Body of pancreas (tissue), 4 donors: ENCODE measurements around the gene ARL4A.

Experiments used
- CTCF ChIP-seq, 7 experiments: fragments of 450-650 bp in 4 of 7; fragments of 200-600 bp in 3 of 7; sonication (generic) in 3 of 7; IDR thresholded peaks; one replicate each; pipeline ENCODE4 v1.5.1; 2016 to 2019; ENCODE audit warnings: antibody characterized with exemption in 7 of 7
- POLR2A ChIP-seq, 3 donors: fragments of 450-650 bp; IDR thresholded peaks; one replicate each; pipeline ENCODE4 v1.6.1; 2016; ENCODE audit warnings: antibody characterized with exemption in 3 of 3, mild to moderate bottlenecking in 2 of 3

- no peak for TF ChIP-seq CTCF (IDR thresholded peaks at IDR 0.05)
- TF ChIP-seq POLR2A (IDR thresholded peaks at IDR 0.05), result no peak
Measured at GRCh38 chr7:12692479-12693259, 5.2 kb downstream of the ARL4A start.
